ENCODE results near the gene TSN. TPM values are rescaled to one million over a fixed set of nuclear protein-coding genes. Genes with fewer than 3 reads are reported as not detected.

Gene TSN
- total RNA-seq, 1 donor from 2014 or later = 61.4 TPM

DNA sequence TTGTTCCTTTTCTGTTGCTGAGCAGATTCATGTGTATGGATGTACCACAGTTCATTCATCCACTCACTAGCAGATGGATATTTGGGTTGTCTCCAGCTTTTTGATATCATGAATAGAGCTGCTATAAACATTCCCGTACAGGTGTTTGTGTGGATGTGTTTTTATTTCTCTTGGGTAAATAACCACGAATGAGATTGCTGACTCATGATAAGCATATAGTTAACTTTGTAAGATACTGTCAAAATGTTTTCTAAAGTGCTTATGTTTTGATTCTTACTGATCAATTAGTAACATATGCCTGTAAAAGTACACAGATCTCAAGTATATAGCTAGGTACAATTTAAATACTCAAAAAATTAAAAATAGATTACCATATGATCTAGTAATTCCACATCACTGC is 27.7 kb downstream of the TSN start:
- no peaks in the 10 kb centered on the region for H3K9me3 Mint-ChIP-seq (ENCODE audit: unreplicated experiment)
- H3K36me3 Mint-ChIP-seq (ENCODE audit: unreplicated experiment) = no peaks in the 10 kb centered on the region
- DNase-seq (ENCODE audit: extremely low spot score, unreplicated experiment) = no peak
- TF ChIP-seq, protein P1, sequence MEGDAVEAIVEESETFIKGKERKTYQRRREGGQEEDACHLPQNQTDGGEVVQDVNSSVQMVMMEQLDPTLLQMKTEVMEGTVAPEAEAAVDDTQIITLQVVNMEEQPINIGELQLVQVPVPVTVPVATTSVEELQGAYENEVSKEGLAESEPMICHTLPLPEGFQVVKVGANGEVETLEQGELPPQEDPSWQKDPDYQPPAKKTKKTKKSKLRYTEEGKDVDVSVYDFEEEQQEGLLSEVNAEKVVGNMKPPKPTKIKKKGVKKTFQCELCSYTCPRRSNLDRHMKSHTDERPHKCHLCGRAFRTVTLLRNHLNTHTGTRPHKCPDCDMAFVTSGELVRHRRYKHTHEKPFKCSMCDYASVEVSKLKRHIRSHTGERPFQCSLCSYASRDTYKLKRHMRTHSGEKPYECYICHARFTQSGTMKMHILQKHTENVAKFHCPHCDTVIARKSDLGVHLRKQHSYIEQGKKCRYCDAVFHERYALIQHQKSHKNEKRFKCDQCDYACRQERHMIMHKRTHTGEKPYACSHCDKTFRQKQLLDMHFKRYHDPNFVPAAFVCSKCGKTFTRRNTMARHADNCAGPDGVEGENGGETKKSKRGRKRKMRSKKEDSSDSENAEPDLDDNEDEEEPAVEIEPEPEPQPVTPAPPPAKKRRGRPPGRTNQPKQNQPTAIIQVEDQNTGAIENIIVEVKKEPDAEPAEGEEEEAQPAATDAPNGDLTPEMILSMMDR (IDR thresholded peaks at IDR 0.05) = no peak
- no peaks in the 10 kb centered on the region for H3K4me1 Mint-ChIP-seq (ENCODE audit: unreplicated experiment)
- H3K4me3 Mint-ChIP-seq (ENCODE audit: unreplicated experiment) = no peak overlapping the region
- H3K27me3 Mint-ChIP-seq (ENCODE audit: unreplicated experiment) = peaks cover 43% of the 10 kb centered on the region
- no peak overlapping the region for H3K27ac Mint-ChIP-seq (ENCODE audit: unreplicated experiment)

DNA sequence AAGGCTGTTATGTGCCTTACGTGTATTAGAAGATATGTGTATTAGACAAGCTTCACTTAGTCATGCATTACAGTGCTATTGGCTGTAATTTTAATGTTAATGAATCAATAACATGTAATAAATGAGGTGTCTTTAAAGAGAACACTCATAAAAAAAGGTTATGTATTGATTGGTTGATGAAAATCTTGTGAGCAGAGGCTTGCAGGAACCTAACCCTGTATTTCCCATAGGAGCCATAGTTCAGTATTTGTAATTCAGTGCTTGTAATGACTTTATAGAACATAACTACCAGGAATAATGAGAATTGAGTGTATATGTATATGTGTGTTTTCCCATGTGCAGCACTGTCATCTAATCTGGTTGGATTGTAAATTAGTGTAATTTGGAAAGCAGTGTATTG is 33.2 kb downstream of the TSN start:
- peaks cover 5% of the 10 kb centered on the region for H3K9me3 Mint-ChIP-seq (ENCODE audit: unreplicated experiment)
- H3K4me1 Mint-ChIP-seq (ENCODE audit: unreplicated experiment) = peaks cover 7% of the 10 kb centered on the region
- H3K4me3 Mint-ChIP-seq (ENCODE audit: unreplicated experiment) = no peak overlapping the region
- H3K27ac Mint-ChIP-seq (ENCODE audit: unreplicated experiment) = no peak overlapping the region
- DNase-seq (ENCODE audit: extremely low spot score, unreplicated experiment) = no peak
- H3K36me3 Mint-ChIP-seq (ENCODE audit: unreplicated experiment) = no peaks in the 10 kb centered on the region
- H3K27me3 Mint-ChIP-seq (ENCODE audit: unreplicated experiment) = peaks cover 20% of the 10 kb centered on the region
- TF ChIP-seq, protein P1 (IDR thresholded peaks at IDR 0.05) = no peak

DNA sequence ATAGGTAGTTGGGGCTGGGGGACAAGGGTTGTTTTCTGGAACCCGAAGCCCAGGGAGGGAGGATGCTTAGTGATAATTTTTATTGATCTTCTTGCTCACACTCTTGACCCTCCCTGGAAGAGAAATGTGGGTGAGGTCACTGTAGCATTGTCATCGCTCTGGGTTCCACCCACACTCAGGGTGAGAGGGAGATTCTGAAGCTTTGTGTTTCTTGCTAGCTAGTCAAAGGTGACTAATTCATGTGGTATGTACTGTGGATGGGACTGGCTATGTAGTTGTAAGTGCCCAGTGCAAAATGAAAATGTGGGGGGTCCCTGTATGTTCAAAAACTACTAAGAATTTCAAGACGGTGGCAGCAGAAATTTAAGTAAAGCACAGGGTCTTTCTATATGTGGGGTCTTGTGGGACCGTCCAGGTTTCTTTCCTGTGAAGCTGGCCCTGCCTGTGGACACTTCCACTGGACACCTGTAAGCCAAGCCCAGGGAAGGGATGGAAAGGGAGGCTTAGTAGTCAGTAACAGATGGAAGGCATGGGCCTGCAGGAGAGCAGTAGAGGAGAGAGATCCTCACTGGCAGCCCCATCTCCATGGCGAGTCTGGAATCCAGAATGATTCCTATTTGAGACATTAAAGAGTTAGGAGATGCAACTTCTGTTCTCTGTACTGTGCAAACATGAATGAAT is 35.0 kb downstream of the TSN start:
- Mint-ChIP-seq H3K27me3 (ENCODE audit: unreplicated experiment) (peaks cover 11% of the 10 kb centered on the region), H3K27ac (ENCODE audit: unreplicated experiment) (no peak overlapping the region), H3K9me3 (ENCODE audit: unreplicated experiment) (peaks cover 5% of the 10 kb centered on the region), H3K4me3 (ENCODE audit: unreplicated experiment) (no peak overlapping the region), H3K4me1 (ENCODE audit: unreplicated experiment) (peaks cover 7% of the 10 kb centered on the region), H3K36me3 (ENCODE audit: unreplicated experiment) (no peaks in the 10 kb centered on the region)
- no peak for DNase-seq (ENCODE audit: extremely low spot score, unreplicated experiment)
- TF ChIP-seq, protein P1 (IDR thresholded peaks at IDR 0.05) = no peak

DNA sequence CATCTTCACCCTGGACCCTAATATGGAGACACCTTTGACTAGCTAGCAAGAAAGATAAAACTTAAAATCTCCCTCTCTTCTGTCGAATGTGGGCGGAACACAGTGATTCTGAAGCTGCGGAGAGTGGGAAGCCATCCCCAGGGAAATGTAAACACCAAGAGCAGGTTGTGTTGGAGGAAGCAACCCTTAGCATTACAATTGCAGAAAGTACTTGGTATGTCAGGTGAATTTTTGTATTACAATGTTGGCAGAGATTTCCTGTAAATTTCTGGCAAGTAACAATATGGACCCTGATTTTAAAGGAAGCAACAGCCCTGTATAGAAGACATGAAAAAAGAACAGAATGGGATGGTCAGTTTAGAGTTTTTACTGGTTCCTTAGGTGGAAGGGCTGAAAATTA is 35.8 kb downstream of the TSN start:
- Mint-ChIP-seq H3K36me3 (ENCODE audit: unreplicated experiment) (no peaks in the 10 kb centered on the region), H3K4me3 (ENCODE audit: unreplicated experiment) (no peak overlapping the region), H3K9me3 (ENCODE audit: unreplicated experiment) (peaks cover 5% of the 10 kb centered on the region), H3K27ac (ENCODE audit: unreplicated experiment) (no peak overlapping the region), H3K27me3 (ENCODE audit: unreplicated experiment) (peaks cover 5% of the 10 kb centered on the region), H3K4me1 (ENCODE audit: unreplicated experiment) (peaks cover 7% of the 10 kb centered on the region)
- DNase-seq (ENCODE audit: extremely low spot score, unreplicated experiment) = no peak
- TF ChIP-seq, protein P1 (IDR thresholded peaks at IDR 0.05) = no peak

DNA sequence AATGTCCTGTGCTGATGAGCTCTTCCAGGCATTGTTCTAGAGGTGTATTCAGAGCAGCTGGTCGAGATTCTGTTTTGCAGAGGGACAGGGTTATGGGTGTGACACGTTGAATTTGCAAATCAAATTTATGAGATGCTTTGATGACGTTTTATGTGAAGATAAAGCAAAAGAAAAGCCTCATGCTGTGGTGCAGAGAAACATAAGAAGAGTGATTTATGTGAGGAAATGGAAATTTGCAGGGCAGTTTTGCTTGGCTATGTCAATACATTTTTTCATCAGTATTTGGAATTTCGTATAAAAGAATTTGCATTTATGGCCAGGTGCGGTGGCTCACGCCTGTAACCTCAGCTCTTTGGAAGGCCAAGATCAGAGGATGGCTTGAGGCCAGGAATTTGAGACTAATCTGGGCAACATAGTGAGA is 36.4 kb downstream of the TSN start:
- H3K27me3 Mint-ChIP-seq (ENCODE audit: unreplicated experiment) = peaks cover 4% of the 10 kb centered on the region
- H3K4me3 Mint-ChIP-seq (ENCODE audit: unreplicated experiment) = no peak overlapping the region
- TF ChIP-seq, protein P1 (IDR thresholded peaks at IDR 0.05) = no peak
- no peak for DNase-seq (ENCODE audit: extremely low spot score, unreplicated experiment)
- peaks cover 5% of the 10 kb centered on the region for H3K9me3 Mint-ChIP-seq (ENCODE audit: unreplicated experiment)
- no peak overlapping the region for H3K27ac Mint-ChIP-seq (ENCODE audit: unreplicated experiment)
- H3K36me3 Mint-ChIP-seq (ENCODE audit: unreplicated experiment) = no peaks in the 10 kb centered on the region
- H3K4me1 Mint-ChIP-seq (ENCODE audit: unreplicated experiment) = peaks cover 7% of the 10 kb centered on the region
